CD4-positive, CD25-positive, alpha-beta regulatory T cell (primary cell): Measurements from ENCODE around the gene SLC4A9. TPM values are rescaled to one million over a fixed set of nuclear protein-coding genes. Genes with fewer than 3 reads are reported as not detected.
A peak's percentile ranks its signal among the peaks of the same experiment; 100 is the strongest.

ENCODE experiments used
- ATAC-seq, 2 donors: fragments of 150-1000 bp; cut with Tn5 transposase; one replicate each; pipeline ENCODE4 v1.10.0; 2021; ENCODE audit warnings: low read depth in 2 of 2, moderate number of reproducible peaks in 2 of 2, moderate library complexity in 1 of 2
- DNase-seq, 3 donors: peaks; one replicate each; pipeline versions ENCODE4 v3.0.0 to v3.0.0-alpha.2; 2012 to 2022; ENCODE audit warnings: mixed read lengths in 1 of 3
- H3K27ac ChIP-seq: one replicate; pipeline ENCODE4 v1.7.0; 2013; ENCODE audit warnings: mild to moderate bottlenecking, low read length; ENCODE audit not compliant: insufficient read depth, poor library complexity, severe bottlenecking
- H3K27me3 ChIP-seq: one replicate; pipeline ENCODE4 v1.7.0; 2013; ENCODE audit warnings: low read length; ENCODE audit not compliant: control insufficient read depth, insufficient read depth
- H3K36me3 ChIP-seq: one replicate; pipeline ENCODE4 v1.7.0; 2013; ENCODE audit warnings: mild to moderate bottlenecking, low read length, moderate library complexity; ENCODE audit not compliant: control insufficient read depth, insufficient read depth
- H3K4me1 ChIP-seq: 2 replicates; pipeline ENCODE4 v1.7.0; 2013; ENCODE audit warnings: mild to moderate bottlenecking, low read length; ENCODE audit not compliant: insufficient read depth, control insufficient read depth, poor library complexity, severe bottlenecking
- H3K4me3 ChIP-seq: one replicate; pipeline ENCODE4 v1.7.0; 2013; ENCODE audit warnings: low read depth, mild to moderate bottlenecking, low read length, moderate library complexity
- H3K9me3 ChIP-seq, 2 experiments: 1 replicate in 1 of 2; 2 replicates in 1 of 2; pipeline ENCODE4 v1.7.0; 2013; ENCODE audit warnings: low read length in 2 of 2, mild to moderate bottlenecking in 1 of 2, moderate library complexity in 1 of 2; ENCODE audit not compliant: control insufficient read depth in 2 of 2
- H3K27ac Mint-ChIP-seq, 3 donors: one replicate each; pipeline ENCODE4 v1.8.0; 2020 to 2022; ENCODE audit warnings: mild to moderate bottlenecking in 3 of 3, mixed read lengths in 3 of 3, moderate library complexity in 2 of 3
- H3K27me3 Mint-ChIP-seq: one replicate; pipeline ENCODE4 v1.8.0; 2022; ENCODE audit warnings: mild to moderate bottlenecking, mixed read lengths
- H3K36me3 Mint-ChIP-seq: one replicate; pipeline ENCODE4 v1.8.0; 2020; ENCODE audit warnings: mixed read lengths
- H3K4me1 Mint-ChIP-seq, 4 donors: one replicate each; pipeline ENCODE4 v1.8.0; 2020 to 2022; ENCODE audit warnings: mixed read lengths in 4 of 4, mild to moderate bottlenecking in 1 of 4
- H3K4me3 Mint-ChIP-seq, 4 donors: one replicate each; pipeline ENCODE4 v1.8.0; 2020 to 2022; ENCODE audit warnings: mild to moderate bottlenecking in 4 of 4, mixed read lengths in 4 of 4, moderate library complexity in 3 of 4
- H3K9me3 Mint-ChIP-seq, 7 donors: one replicate each; pipeline ENCODE4 v1.8.0; 2020 to 2022; ENCODE audit warnings: mixed read lengths in 7 of 7, mild to moderate bottlenecking in 3 of 7, moderate library complexity in 2 of 7
- polyA plus RNA-seq, 4 donors: library from polyadenylated mRNA; unstranded; fragments of 300-500 nt; fragmentation: Illumina TruSeq; gene quantifications; one replicate each; pipeline ENCODE4 v1.2.3, GENCODE V29; 2021
- total RNA-seq: library from RNA; stranded (reverse); gene quantifications from one replicate; pipeline ENCODE4 v1.2.3, GENCODE V29; 2022

SLC4A9 gene, protein sequence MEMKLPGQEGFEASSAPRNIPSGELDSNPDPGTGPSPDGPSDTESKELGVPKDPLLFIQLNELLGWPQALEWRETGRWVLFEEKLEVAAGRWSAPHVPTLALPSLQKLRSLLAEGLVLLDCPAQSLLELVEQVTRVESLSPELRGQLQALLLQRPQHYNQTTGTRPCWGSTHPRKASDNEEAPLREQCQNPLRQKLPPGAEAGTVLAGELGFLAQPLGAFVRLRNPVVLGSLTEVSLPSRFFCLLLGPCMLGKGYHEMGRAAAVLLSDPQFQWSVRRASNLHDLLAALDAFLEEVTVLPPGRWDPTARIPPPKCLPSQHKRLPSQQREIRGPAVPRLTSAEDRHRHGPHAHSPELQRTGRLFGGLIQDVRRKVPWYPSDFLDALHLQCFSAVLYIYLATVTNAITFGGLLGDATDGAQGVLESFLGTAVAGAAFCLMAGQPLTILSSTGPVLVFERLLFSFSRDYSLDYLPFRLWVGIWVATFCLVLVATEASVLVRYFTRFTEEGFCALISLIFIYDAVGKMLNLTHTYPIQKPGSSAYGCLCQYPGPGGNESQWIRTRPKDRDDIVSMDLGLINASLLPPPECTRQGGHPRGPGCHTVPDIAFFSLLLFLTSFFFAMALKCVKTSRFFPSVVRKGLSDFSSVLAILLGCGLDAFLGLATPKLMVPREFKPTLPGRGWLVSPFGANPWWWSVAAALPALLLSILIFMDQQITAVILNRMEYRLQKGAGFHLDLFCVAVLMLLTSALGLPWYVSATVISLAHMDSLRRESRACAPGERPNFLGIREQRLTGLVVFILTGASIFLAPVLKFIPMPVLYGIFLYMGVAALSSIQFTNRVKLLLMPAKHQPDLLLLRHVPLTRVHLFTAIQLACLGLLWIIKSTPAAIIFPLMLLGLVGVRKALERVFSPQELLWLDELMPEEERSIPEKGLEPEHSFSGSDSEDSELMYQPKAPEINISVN
- not detected for total RNA-seq
- polyA plus RNA-seq = not detected

DNA sequence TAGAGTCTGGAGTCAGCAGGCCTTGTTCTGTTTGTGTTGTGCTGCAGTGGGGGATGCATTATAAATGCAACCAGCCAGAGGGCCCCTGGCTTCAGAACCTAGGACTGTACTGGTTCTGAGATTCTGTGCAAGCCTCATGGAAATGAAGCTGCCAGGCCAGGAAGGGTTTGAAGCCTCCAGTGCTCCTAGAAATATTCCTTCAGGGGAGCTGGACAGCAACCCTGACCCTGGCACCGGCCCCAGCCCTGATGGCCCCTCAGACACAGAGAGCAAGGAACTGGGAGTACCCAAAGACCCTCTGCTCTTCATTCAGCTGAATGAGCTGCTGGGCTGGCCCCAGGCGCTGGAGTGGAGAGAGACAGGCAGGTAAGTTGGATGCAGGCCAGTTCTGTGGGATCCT is at the start of gene SLC4A9:
SLC4A9 (plus strand) TSS at position 94 of the 400 bp plus-strand sequence; CDS start at position 137, 43 bp downstream.
- no peak within 1 kb of the TSS for H3K4me3 ChIP-seq
- Mint-ChIP-seq H3K27me3 (peaks cover 7% of the 10 kb centered on the region), H3K9me3 (no peaks in the 10 kb centered on the region), H3K4me3 (peak within 1 kb of the TSS in 1 of 4 donors; percentile 19), H3K4me1 (peaks cover 5 to 18% (median 11%) of the 10 kb centered on the region in 4 donors), H3K36me3 (no peaks in the 10 kb centered on the region), H3K27ac (no peak within 1 kb of the TSS)
- no peaks in the 10 kb centered on the region for H3K36me3 ChIP-seq
- no peaks in the 10 kb centered on the region for H3K27me3 ChIP-seq
- H3K27ac ChIP-seq = no peak within 1 kb of the TSS
- DNase-seq (no peak), ATAC-seq (no peak)
- H3K4me1 ChIP-seq = peaks cover 10% of the 10 kb centered on the region
- no peaks in the 10 kb centered on the region for H3K9me3 ChIP-seq

DNA sequence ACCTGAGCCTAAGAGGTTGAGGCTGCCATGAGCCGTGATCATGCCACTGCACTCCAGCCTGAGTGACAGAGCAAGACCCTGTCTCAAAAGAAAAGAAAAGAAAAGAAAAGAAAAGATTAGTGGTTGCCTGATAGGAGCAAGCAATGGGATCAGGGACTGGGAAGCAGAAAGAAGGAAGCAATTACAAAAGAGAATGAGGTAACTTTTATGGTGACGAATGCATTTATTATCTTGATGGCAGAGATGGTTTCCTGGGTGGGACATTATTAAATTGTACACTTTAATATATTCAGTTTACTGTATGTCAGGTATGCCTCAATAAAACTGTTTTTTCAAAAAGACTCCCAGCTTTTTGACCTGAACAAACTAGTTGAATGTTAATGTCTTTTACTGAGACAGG is 49.6 kb upstream of the SLC4A9 start:
- Histone ChIP-seq H3K27ac (no peak overlapping the region), H3K4me1 (no peaks in the 10 kb centered on the region), H3K36me3 (no peaks in the 10 kb centered on the region), H3K4me3 (no peak overlapping the region), H3K9me3 (no peaks in the 10 kb centered on the region), H3K27me3 (peaks cover 6% of the 10 kb centered on the region)
- Mint-ChIP-seq H3K4me1 (no peaks in the 10 kb centered on the region), H3K27me3 (peaks cover 24% of the 10 kb centered on the region), H3K4me3 (no peak overlapping the region), H3K27ac (no peak overlapping the region), H3K9me3 (no peaks in the 10 kb centered on the region), H3K36me3 (no peaks in the 10 kb centered on the region)
- no peak for DNase-seq
- no peak for ATAC-seq

DNA sequence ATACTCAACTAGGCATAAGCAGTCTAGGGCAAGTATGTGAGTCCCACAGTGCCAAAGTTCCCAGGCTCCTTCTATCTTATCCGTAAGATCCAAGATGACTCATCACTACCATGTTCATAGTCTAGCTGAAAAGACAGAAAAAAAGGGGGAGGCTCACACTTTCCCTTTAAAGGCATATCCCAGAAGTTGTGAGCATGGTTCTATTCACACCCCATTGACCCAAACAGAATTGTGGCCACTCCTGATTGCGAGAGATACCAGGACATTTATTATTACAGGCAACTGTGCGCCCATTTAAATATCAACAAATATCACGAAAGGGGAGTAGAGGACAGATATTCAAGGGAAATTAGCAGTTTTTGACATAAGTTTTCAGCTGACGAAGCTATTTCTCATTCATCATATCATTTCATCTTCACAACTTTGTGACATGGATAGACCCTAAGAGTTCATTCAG is 49.0 kb upstream of the SLC4A9 start:
- Histone ChIP-seq H3K4me1 (no peaks in the 10 kb centered on the region), H3K9me3 (no peaks in the 10 kb centered on the region), H3K36me3 (no peaks in the 10 kb centered on the region), H3K27ac (no peak overlapping the region), H3K27me3 (peaks cover 6% of the 10 kb centered on the region), H3K4me3 (no peak overlapping the region)
- Mint-ChIP-seq H3K36me3 (no peaks in the 10 kb centered on the region), H3K4me1 (no peaks in the 10 kb centered on the region), H3K4me3 (no peak overlapping the region), H3K27ac (no peak overlapping the region), H3K27me3 (peaks cover 20% of the 10 kb centered on the region), H3K9me3 (no peaks in the 10 kb centered on the region)
- DNase-seq (no peak), ATAC-seq (no peak)

DNA sequence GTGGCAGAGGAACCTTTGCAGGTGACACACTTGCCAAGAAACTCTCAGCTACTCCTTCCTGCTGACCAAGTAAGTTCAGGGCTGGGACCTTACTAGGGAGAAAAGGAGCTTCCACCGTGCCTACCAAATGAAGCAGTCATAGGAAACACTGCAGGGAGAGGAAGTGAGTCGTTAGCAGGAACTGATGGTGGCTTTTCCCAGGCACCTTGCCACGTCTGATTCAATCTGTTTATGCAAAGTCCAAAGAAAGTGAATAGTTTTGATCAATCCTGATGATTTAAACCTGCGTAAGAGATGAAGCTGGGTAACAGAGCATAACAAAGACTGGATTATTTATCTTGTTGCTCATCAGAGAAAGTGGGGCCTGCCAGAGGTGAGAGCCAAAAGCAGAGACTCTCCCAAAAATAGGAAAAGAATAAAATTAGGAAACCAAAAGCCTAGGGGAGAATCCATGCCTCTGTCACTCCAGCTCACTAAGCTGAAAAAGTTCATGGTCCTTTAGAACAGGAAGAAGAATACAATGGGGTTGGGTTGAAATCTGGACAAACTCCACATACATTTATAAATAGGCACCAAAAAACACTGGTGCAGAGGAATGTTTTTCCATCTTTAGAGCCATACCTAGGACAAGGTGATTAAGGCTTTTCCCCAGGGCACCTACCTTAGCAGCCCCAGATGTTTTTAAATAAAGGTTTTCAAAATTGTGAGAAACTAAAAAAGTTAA is 47.8 kb upstream of the SLC4A9 start:
- Histone ChIP-seq H3K4me3 (no peak overlapping the region), H3K27ac (no peak overlapping the region), H3K9me3 (no peaks in the 10 kb centered on the region), H3K27me3 (peaks cover 6% of the 10 kb centered on the region), H3K4me1 (no peaks in the 10 kb centered on the region), H3K36me3 (no peaks in the 10 kb centered on the region)
- no peak overlapping the region for H3K4me3 Mint-ChIP-seq
- no peaks in the 10 kb centered on the region for H3K36me3 Mint-ChIP-seq
- no peaks in the 10 kb centered on the region for H3K4me1 Mint-ChIP-seq
- H3K9me3 Mint-ChIP-seq = no peaks in the 10 kb centered on the region
- peak overlapping the region in 1 of 3 donors; percentile 6 for H3K27ac Mint-ChIP-seq
- no peak for DNase-seq
- no peak for ATAC-seq
- peaks cover 18% of the 10 kb centered on the region for H3K27me3 Mint-ChIP-seq

DNA sequence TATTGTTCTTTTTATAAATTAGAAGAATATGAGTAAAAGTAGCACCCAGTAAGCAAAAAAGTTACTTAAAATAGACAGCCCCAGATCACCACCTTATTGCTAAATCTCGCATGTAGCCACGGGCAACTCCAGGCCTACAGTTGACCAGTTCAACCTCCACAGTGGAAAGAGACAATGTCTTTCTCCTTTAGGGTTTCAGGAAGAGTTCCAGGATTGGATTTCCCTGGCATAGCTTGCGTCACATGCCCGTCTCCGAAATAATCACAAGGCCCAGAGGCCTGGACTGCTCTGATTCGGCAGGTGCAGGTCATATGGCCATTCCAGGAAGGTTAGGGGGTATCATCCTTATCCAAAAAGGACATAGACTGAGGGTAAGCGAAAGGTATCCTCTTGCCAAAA is 47.2 kb upstream of the SLC4A9 start:
- Mint-ChIP-seq H3K9me3 (no peaks in the 10 kb centered on the region), H3K4me1 (no peaks in the 10 kb centered on the region), H3K4me3 (no peak overlapping the region), H3K27ac (no peak overlapping the region), H3K36me3 (no peaks in the 10 kb centered on the region), H3K27me3 (peaks cover 18% of the 10 kb centered on the region)
- DNase-seq (no peak), ATAC-seq (no peak)
- H3K27me3 ChIP-seq = peaks cover 6% of the 10 kb centered on the region
- H3K4me1 ChIP-seq = no peaks in the 10 kb centered on the region
- no peaks in the 10 kb centered on the region for H3K36me3 ChIP-seq
- H3K4me3 ChIP-seq = no peak overlapping the region
- H3K9me3 ChIP-seq = no peaks in the 10 kb centered on the region
- no peak overlapping the region for H3K27ac ChIP-seq

DNA sequence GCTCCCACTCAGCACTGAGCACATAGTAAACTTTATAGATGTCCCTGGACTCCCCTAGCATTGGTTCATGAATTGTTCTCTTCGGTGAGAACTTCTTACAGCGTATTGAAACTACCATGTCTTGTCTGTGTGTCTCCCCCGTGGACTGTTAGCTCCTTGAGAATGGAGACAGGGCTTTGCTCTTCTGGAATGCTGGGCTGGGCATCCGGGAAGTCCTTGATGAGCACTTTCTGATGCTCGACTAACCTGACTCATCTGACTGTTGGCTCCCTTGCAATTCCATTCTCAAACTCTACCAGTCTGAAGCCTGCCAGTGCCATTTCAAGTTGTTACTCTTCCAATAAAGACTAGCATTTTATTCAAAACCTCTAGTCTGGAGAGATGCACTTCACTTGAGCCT is 42.1 kb upstream of the SLC4A9 start:
- no peaks in the 10 kb centered on the region for H3K36me3 ChIP-seq
- no peaks in the 10 kb centered on the region for H3K9me3 ChIP-seq
- Mint-ChIP-seq H3K27me3 (peaks cover 5% of the 10 kb centered on the region), H3K36me3 (no peaks in the 10 kb centered on the region), H3K9me3 (peaks cover 0 to 2% (median 0%) of the 10 kb centered on the region in 7 donors), H3K4me1 (no peaks in the 10 kb centered on the region), H3K27ac (no peak overlapping the region), H3K4me3 (no peak overlapping the region)
- no peaks in the 10 kb centered on the region for H3K27me3 ChIP-seq
- no peak for DNase-seq
- H3K4me1 ChIP-seq = no peaks in the 10 kb centered on the region
- H3K27ac ChIP-seq = no peak overlapping the region
- no peak overlapping the region for H3K4me3 ChIP-seq
- ATAC-seq = no peak

DNA sequence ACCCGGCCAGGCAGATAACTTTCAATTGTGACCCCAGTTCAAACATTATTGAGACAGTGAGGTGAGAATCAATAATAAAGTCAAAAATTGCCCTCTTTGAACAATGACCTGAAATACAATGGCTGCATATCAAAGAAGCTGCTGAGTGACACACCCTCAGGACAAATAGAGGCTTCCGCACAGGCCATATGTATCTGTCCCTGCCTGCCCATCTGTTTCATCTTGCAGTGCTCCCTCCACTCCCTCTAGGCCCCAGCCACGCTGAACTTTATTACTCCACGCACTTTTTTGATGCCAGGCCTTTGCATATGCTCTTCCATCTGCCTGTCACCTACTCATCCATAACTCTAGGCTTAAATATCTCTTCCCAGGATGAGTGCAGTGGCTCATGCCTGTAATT is 41.2 kb upstream of the SLC4A9 start:
- H3K27me3 Mint-ChIP-seq = no peaks in the 10 kb centered on the region
- H3K27me3 ChIP-seq = no peaks in the 10 kb centered on the region

More for the DNA sequence above, 41.2 kb upstream of the SLC4A9 start:
- Histone ChIP-seq H3K9me3 (no peaks in the 10 kb centered on the region), H3K36me3 (no peaks in the 10 kb centered on the region), H3K4me3 (no peak overlapping the region), H3K4me1 (no peaks in the 10 kb centered on the region), H3K27ac (no peak overlapping the region)
- Mint-ChIP-seq H3K4me3 (no peak overlapping the region), H3K4me1 (no peaks in the 10 kb centered on the region), H3K9me3 (peaks cover 0 to 2% (median 0%) of the 10 kb centered on the region in 7 donors), H3K36me3 (no peaks in the 10 kb centered on the region), H3K27ac (peak overlapping the region in 1 of 3 donors; percentile 33)
- no peak for ATAC-seq
- DNase-seq = no peak
